KMS-11 (cell line): ENCODE results near the gene SMIM14.

Source experiments
- H2AFZ ChIP-seq: fragments of 200-600 bp; sonication (generic); 2 replicates; pipeline ENCODE4 v1.6.1; 2016; ENCODE audit warnings: antibody characterized with exemption, mixed run types, low read depth
- H3K27ac ChIP-seq: fragments of 200-600 bp; sonication (generic); 2 replicates; pipeline ENCODE4 v1.6.1; 2016; ENCODE audit warnings: mild to moderate bottlenecking, mixed run types
- H3K27me3 ChIP-seq: fragments of 200-600 bp; sonication (generic); 2 replicates; pipeline ENCODE4 v1.6.1; 2017; ENCODE audit warnings: mild to moderate bottlenecking, low read depth, mixed run types, moderate library complexity; ENCODE audit not compliant: insufficient read depth
- H3K36me3 ChIP-seq: fragments of 200-600 bp; sonication (generic); 2 replicates; pipeline ENCODE4 v1.6.1; 2017; ENCODE audit warnings: mild to moderate bottlenecking, mixed run types; ENCODE audit not compliant: insufficient read depth
- H3K4me1 ChIP-seq: fragments of 200-600 bp; sonication (generic); 2 replicates; pipeline ENCODE4 v1.6.1; 2016; ENCODE audit warnings: mild to moderate bottlenecking, low read depth, mixed run types; ENCODE audit not compliant: poor library complexity, severe bottlenecking
- H3K4me2 ChIP-seq: fragments of 200-600 bp; sonication (generic); 2 replicates; pipeline ENCODE4 v1.7.0; 2016; ENCODE audit warnings: mild to moderate bottlenecking, mixed run types
- H3K4me3 ChIP-seq: fragments of 200-600 bp; sonication (generic); IDR thresholded peaks from 2 replicates; pipeline ENCODE4 v1.6.1; 2017; ENCODE audit warnings: low read depth, low read length, mixed read lengths; ENCODE audit not compliant: insufficient read depth
- H3K79me2 ChIP-seq: fragments of 200-600 bp; sonication (generic); 2 replicates; pipeline ENCODE4 v1.6.1; 2016; ENCODE audit warnings: low read depth, mixed run types; ENCODE audit not compliant: insufficient read depth
- H3K9ac ChIP-seq: fragments of 200-600 bp; sonication (generic); 2 replicates; pipeline ENCODE4 v1.6.1; 2016; ENCODE audit warnings: mild to moderate bottlenecking, mixed run types
- H4K20me1 ChIP-seq: fragments of 200-600 bp; sonication (generic); 2 replicates; pipeline ENCODE4 v1.6.1; 2016; ENCODE audit warnings: mild to moderate bottlenecking, mixed run types; ENCODE audit not compliant: insufficient read depth
- TF ChIP-seq, protein P1 (sequence below): fragments of 200-600 bp; sonication (generic); conservative IDR thresholded peaks from 2 replicates; pipeline ENCODE4 v1.6.1; 2017; ENCODE audit warnings: low read depth, mild to moderate bottlenecking, antibody characterized with exemption, low read length, moderate library complexity, mixed read lengths

The SMIM14 gene

DNA sequence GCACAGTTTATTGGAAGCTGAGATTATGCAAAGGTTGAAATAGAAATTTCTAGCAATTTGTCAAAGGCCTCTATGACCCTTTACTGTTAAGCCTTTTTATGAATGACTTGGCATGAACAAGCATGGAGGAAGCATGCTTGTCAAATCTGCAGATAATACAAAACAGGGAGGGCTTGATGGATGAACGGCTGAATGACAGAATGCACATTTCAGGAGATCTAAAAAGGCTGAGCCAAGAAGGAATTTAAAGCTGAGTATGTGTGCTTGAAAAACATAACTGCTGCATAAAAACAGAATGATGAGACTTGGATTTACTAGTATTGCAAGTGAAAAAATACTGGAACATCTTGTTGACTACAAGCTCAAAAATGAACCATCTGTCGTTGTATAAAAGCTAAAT lies 30.2 kb upstream of the SMIM14 start:
- H3K4me3 ChIP-seq = no peak overlapping the region
- TF ChIP-seq, protein P1, sequence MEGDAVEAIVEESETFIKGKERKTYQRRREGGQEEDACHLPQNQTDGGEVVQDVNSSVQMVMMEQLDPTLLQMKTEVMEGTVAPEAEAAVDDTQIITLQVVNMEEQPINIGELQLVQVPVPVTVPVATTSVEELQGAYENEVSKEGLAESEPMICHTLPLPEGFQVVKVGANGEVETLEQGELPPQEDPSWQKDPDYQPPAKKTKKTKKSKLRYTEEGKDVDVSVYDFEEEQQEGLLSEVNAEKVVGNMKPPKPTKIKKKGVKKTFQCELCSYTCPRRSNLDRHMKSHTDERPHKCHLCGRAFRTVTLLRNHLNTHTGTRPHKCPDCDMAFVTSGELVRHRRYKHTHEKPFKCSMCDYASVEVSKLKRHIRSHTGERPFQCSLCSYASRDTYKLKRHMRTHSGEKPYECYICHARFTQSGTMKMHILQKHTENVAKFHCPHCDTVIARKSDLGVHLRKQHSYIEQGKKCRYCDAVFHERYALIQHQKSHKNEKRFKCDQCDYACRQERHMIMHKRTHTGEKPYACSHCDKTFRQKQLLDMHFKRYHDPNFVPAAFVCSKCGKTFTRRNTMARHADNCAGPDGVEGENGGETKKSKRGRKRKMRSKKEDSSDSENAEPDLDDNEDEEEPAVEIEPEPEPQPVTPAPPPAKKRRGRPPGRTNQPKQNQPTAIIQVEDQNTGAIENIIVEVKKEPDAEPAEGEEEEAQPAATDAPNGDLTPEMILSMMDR = no peak
- no peak overlapping the region for H3K9ac ChIP-seq
- no peaks in the 10 kb centered on the region for H3K79me2 ChIP-seq
- no peak overlapping the region for H3K4me2 ChIP-seq
- H3K27me3 ChIP-seq = no peaks in the 10 kb centered on the region
- no peaks in the 10 kb centered on the region for H3K4me1 ChIP-seq
- no peaks in the 10 kb centered on the region for H3K36me3 ChIP-seq
- no peak overlapping the region for H2AFZ ChIP-seq
- H4K20me1 ChIP-seq = no peaks in the 10 kb centered on the region
- H3K27ac ChIP-seq = no peak overlapping the region

GRCh38 chr4:39667706-39668105 lies 29.0 kb upstream of the SMIM14 start:
- Histone ChIP-seq H3K9ac (no peak overlapping the region), H3K4me1 (no peaks in the 10 kb centered on the region), H3K4me2 (no peak overlapping the region), H3K36me3 (no peaks in the 10 kb centered on the region), H4K20me1 (no peaks in the 10 kb centered on the region), H3K79me2 (no peaks in the 10 kb centered on the region), H2AFZ (no peak overlapping the region), H3K27me3 (no peaks in the 10 kb centered on the region), H3K27ac (no peak overlapping the region), H3K4me3 (no peak overlapping the region)
- TF ChIP-seq, protein P1 = no peak

DNA sequence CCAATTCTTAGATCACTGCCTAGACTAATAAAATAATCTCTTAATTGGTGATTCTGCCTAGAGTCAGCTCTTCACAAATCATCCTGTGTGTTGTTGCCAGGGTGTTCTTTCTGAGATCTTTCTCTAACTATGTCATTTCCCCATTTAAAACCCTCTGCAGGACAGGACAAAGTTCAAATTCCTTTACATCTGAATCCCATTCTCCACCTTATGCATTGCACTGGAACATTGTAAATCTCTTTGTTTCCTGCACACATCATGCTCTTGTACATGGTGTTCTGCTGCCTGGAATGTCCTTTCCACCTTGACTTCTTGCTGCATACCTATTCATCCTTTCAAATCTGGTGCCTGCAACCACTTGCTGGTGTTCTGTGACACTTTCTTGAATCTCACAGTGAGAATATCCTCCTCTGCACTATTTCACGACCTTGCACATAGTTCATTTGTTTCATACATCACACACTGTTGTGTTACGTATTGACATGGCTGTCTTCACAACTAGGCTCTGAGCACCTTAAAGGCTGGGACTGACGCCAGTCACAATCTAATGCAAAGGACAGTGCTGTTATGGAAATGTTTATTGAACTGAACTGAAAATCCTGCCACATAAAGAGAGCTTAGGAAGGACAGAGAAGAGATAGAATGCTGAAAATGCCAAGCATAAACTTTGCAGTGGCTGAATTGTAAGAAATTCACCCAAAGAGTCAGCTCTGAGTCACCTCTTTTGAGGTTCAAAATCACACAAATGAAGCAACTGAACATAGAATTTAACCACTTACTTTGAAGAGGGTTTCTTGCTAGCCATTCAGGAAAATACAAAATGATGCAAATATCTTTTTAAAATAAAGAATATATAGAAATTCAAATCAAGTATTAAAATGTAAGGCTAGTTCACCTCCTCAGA lies 26.4 kb upstream of the SMIM14 start:
- H3K79me2 ChIP-seq = no peaks in the 10 kb centered on the region
- H2AFZ ChIP-seq = no peak overlapping the region
- no peak overlapping the region for H3K4me2 ChIP-seq

DNA sequence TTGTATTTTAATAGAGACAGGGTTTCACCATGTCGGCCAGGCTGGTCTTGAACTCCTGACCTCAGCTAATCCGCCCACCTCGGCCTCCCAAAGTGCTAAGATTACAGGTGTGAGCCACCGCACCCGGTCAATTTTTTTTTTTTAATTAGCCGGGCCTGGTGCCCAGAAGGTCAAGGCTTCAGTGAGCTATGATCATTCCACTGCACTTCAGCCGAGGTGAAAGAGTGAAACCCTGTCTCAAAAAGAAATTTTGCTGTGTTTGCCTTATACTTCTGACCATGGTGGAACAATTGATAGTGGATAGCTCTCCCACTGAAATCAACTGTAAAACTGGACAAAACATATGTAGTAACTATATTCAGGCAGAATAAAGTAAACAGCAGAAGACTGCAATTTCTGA lies 24.0 kb upstream of the SMIM14 start:
- Histone ChIP-seq H3K27me3 (no peaks in the 10 kb centered on the region), H2AFZ (no peak overlapping the region)

More for the DNA sequence above, 26.4 kb upstream of the SMIM14 start:
- H3K4me1 ChIP-seq = no peaks in the 10 kb centered on the region
- no peak overlapping the region for H3K4me3 ChIP-seq
- no peak overlapping the region for H3K9ac ChIP-seq
- H3K27ac ChIP-seq = no peak overlapping the region
- TF ChIP-seq, protein P1 = no peak
- H3K36me3 ChIP-seq = no peaks in the 10 kb centered on the region
- H3K27me3 ChIP-seq = no peaks in the 10 kb centered on the region
- no peaks in the 10 kb centered on the region for H4K20me1 ChIP-seq

More for the DNA sequence above, 24.0 kb upstream of the SMIM14 start:
- H4K20me1 ChIP-seq = no peaks in the 10 kb centered on the region
- H3K9ac ChIP-seq = no peak overlapping the region
- no peaks in the 10 kb centered on the region for H3K79me2 ChIP-seq
- H3K27ac ChIP-seq = no peak overlapping the region
- no peak overlapping the region for H3K4me2 ChIP-seq
- TF ChIP-seq, protein P1 = no peak
- H3K4me1 ChIP-seq = no peaks in the 10 kb centered on the region
- H3K36me3 ChIP-seq = no peaks in the 10 kb centered on the region
- H3K4me3 ChIP-seq = no peak overlapping the region
